Activated naive CD8-positive, alpha-beta T cell treated with anti-CD3 and anti-CD28 coated beads, Interleukin-2, amount 10 ng/mL, durations not matched to agents 7 days and 5 days (primary cell): ENCODE data around the gene CDKN1C. TPM values are rescaled to one million over a fixed set of nuclear protein-coding genes. Genes with fewer than 3 reads are reported as not detected.

Experiments
- ATAC-seq: fragments of 150-1000 bp; cut with Tn5 transposase; one replicate; pipeline ENCODE4 v1.10.0; 2021; ENCODE audit warnings: low read depth, moderate library complexity
- POLR2A ChIA-PET: fragments of 350-600 bp; sonication (Branson Sonifier 250); formaldehyde crosslinking; loops from one replicate; lab custom pipeline; 2021; ENCODE audit warnings: antibody characterized with exemption; lab: Charles Lee
- DNase-seq: peaks from one replicate; pipeline ENCODE4 v3.0.0; 2021
- H3K27ac Mint-ChIP-seq: one replicate; pipeline ENCODE4 v1.8.0; 2022; ENCODE audit warnings: mild to moderate bottlenecking, mixed read lengths
- H3K27me3 Mint-ChIP-seq: one replicate; pipeline ENCODE4 v1.8.0; 2022; ENCODE audit warnings: mild to moderate bottlenecking, moderate library complexity, mixed read lengths
- H3K36me3 Mint-ChIP-seq: one replicate; pipeline ENCODE4 v1.8.0; 2021; ENCODE audit warnings: mild to moderate bottlenecking, mixed read lengths
- H3K4me1 Mint-ChIP-seq: one replicate; pipeline ENCODE4 v1.8.0; 2021; ENCODE audit warnings: mixed read lengths
- H3K4me3 Mint-ChIP-seq: one replicate; pipeline ENCODE4 v1.8.0; 2022; ENCODE audit warnings: mild to moderate bottlenecking, moderate library complexity, mixed read lengths
- H3K9me3 Mint-ChIP-seq: one replicate; pipeline ENCODE4 v1.8.0; 2021; ENCODE audit warnings: mixed read lengths
- total RNA-seq, 2 experiments: library from RNA; stranded (reverse); gene quantifications; one replicate each; pipeline ENCODE4 v1.2.3, GENCODE V29; 2021

Gene CDKN1C
- total RNA-seq, 2 experiments from 2014 or later: 2.9 to 3.1 TPM

- H3K36me3 Mint-ChIP-seq: no peaks in the 10 kb centered on the region
- peaks cover 16% of the 10 kb centered on the region for H3K27me3 Mint-ChIP-seq
- POLR2A ChIA-PET: interaction anchor here (0.6 kb wide), 1 partner anchor 437 kb away, joined by 3 read pairs; no protein-coding TSS in a partner anchor
- no peaks in the 10 kb centered on the region for H3K4me1 Mint-ChIP-seq
- no peak for ATAC-seq
- DNase-seq: no peak
- no peak overlapping the region for H3K4me3 Mint-ChIP-seq
- no peak overlapping the region for H3K27ac Mint-ChIP-seq
- no peaks in the 10 kb centered on the region for H3K9me3 Mint-ChIP-seq
These were observed 6.8 kb downstream of the CDKN1C start for GRCh38 chr11:2878782-2879181.

DNA sequence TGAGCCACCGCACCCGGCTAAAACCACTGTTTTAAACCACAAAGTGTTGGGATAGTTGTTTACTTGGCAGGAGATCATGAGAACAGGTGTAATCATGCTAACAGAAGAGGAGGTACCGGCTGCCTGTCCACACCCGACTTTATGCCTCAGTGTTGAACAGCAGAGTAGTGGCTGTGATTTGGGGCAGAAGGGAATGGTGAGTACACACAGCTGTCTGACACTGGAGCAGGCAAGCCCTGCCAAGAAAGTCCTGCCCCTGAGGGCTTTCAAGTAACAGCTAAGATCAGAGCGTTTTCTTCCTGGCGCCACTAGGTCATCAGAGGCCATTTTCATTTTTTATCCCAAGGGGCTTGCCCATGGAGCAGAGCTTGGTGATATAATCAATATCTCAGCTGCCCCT is 8.1 kb downstream of the CDKN1C start:
- Mint-ChIP-seq H3K4me3 (no peak overlapping the region), H3K9me3 (no peaks in the 10 kb centered on the region), H3K27me3 (peaks cover 6% of the 10 kb centered on the region), H3K27ac (no peak overlapping the region), H3K36me3 (no peaks in the 10 kb centered on the region), H3K4me1 (no peaks in the 10 kb centered on the region)
- DNase-seq (no peak), ATAC-seq (no peak)
- POLR2A ChIA-PET: no interaction called here

DNA sequence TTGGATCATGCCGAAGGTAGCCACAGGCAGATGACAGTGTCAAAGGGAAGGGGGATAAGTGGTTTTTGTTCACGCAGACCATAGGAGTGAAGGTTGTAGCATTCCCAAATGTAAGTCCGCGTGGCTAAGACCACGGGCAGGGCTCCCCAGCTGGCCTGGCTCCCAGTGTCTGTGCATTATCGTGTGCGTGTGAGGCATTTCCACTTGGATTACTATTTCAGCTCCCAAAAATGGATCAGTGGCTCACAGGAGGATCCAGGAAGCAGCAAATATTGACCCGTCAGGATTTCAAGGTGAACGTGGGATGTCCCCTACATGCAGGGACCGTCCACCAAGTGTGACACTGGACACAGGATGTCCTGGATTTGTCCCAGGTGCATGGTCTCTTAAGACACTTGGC is 10.6 kb downstream of the CDKN1C start:
- Mint-ChIP-seq H3K9me3 (no peaks in the 10 kb centered on the region), H3K36me3 (no peaks in the 10 kb centered on the region), H3K27me3 (peaks cover 20% of the 10 kb centered on the region), H3K27ac (no peak overlapping the region), H3K4me1 (peaks cover 7% of the 10 kb centered on the region), H3K4me3 (no peak overlapping the region)
- POLR2A ChIA-PET: no interaction called here
- ATAC-seq (no peak), DNase-seq (no peak)

DNA sequence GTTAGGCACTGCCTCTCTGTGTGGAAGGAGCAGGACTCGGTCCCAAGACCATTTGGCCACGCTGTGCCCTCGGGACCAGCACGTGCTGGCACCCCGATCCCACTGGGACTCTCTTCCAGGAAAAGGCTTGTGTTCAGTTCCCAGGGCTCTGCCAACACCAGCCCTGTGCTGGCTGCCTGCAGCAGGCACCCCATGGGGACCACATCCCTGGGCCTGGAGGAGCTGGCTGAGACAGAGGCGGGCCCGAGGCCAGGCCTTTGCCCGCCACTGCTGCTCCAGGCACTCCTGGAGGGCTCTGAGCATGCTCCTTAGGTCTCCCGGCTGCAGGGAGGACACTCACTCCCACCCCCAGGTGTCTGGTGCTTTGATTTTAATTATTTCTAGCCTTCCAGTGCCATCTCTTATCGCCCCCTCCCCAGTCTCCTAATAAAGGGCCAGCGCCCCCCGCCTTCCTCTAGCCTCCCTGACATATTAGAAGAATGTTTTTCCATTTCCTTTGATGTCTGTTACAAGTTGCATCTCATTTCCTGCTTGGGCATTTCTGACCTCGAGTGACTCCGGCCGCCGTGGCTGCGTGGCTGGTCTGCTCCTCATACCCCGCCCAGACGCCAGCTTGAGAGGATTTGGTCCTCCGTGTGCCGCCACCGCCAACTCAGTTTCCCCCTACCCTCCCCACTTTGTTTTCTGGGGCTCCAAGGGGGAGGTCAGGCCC is 14.4 kb downstream of the CDKN1C start:
- no peak for ATAC-seq

GRCh38 chr11:2870460-2870859 is 15.1 kb downstream of the CDKN1C start:
- H3K4me3 Mint-ChIP-seq: no peak overlapping the region
- no peak for DNase-seq
- no peaks in the 10 kb centered on the region for H3K36me3 Mint-ChIP-seq
- peak; percentile 19 for ATAC-seq
- H3K27ac Mint-ChIP-seq: no peak overlapping the region
- H3K9me3 Mint-ChIP-seq: no peaks in the 10 kb centered on the region
- peaks cover 48% of the 10 kb centered on the region for H3K27me3 Mint-ChIP-seq
- POLR2A ChIA-PET: no interaction called here
- H3K4me1 Mint-ChIP-seq: peaks cover 9% of the 10 kb centered on the region

More for the DNA sequence above, 14.4 kb downstream of the CDKN1C start:
- POLR2A ChIA-PET: no interaction called here
- H3K9me3 Mint-ChIP-seq: no peaks in the 10 kb centered on the region
- no peak overlapping the region for H3K27ac Mint-ChIP-seq
- no peaks in the 10 kb centered on the region for H3K36me3 Mint-ChIP-seq
- H3K27me3 Mint-ChIP-seq: peaks cover 46% of the 10 kb centered on the region
- no peak overlapping the region for H3K4me3 Mint-ChIP-seq
- no peak for DNase-seq
- peaks cover 9% of the 10 kb centered on the region for H3K4me1 Mint-ChIP-seq

GRCh38 chr11:2869561-2870427 is 15.8 kb downstream of the CDKN1C start:
- peaks cover 49% of the 10 kb centered on the region for H3K27me3 Mint-ChIP-seq
- POLR2A ChIA-PET: no interaction called here

DNA sequence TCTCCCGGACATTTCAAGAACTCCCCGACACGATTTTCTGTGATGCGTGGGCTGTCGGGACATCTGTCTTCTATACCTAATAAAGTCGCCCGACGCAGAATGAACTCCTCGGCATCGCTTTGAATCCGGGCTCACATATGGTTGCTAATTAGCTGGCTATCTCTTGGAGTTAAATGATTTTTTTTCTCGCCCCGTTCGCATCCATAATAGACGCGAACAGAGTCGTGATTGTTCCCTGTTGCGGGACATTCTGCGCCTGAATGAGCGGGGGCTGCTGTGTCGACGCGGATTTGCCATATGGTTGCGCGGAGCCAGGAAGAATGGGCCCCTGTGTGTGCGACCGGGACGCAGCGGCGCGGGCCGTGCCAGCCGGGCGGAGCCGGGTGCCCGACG is 16.4 kb downstream of the CDKN1C start:
- POLR2A ChIA-PET: no interaction called here
- no peaks in the 10 kb centered on the region for H3K36me3 Mint-ChIP-seq
- no peak overlapping the region for H3K4me3 Mint-ChIP-seq
- H3K4me1 Mint-ChIP-seq: peaks cover 9% of the 10 kb centered on the region
- H3K9me3 Mint-ChIP-seq: no peaks in the 10 kb centered on the region
- DNase-seq (no peak), ATAC-seq (no peak)
- peaks cover 54% of the 10 kb centered on the region for H3K27me3 Mint-ChIP-seq
- no peak overlapping the region for H3K27ac Mint-ChIP-seq

More at GRCh38 chr11:2869561-2870427, 15.8 kb downstream of the CDKN1C start:
- Mint-ChIP-seq H3K27ac (no peak overlapping the region), H3K4me1 (peaks cover 9% of the 10 kb centered on the region), H3K36me3 (no peaks in the 10 kb centered on the region), H3K9me3 (no peaks in the 10 kb centered on the region), H3K4me3 (no peak overlapping the region)
- DNase-seq (no peak), ATAC-seq (no peak)

DNA sequence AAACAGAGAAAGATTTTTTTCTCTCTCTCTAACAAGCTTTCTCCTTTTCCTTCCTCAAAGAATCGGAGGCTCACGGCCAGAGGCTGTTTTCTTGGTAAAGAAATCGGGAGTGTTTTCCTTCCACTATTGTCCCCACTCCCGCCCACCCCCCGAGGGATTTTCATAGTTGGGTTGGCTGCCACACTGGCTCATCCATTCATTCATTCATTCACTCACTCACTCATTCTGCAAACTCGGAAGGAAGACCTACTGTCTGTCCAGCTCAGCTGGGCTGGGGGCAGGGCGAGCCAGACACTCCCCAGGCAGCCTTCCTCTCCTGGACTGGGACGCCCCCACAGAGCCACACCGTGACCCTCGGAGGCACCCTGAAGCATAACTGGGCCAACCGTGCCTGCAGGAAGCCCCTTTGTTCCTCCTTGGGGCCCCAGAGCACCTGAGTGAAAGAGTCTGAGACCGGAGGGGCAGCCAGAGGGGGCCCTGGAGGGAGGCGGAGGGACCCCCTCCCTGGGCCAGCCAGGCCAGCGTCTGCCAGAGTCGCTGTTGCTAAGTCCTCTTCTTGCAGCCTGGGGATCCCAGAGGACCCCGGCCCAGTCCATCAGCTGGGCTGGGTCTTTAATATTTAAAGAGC is 17.0 kb downstream of the CDKN1C start:
- no peak for DNase-seq
- no peak for ATAC-seq
- Mint-ChIP-seq H3K4me3 (peak overlapping the region; percentile 48), H3K27me3 (peaks cover 59% of the 10 kb centered on the region), H3K36me3 (no peaks in the 10 kb centered on the region), H3K9me3 (no peaks in the 10 kb centered on the region), H3K4me1 (peaks cover 9% of the 10 kb centered on the region), H3K27ac (no peak overlapping the region)
- POLR2A ChIA-PET: no interaction called here

DNA sequence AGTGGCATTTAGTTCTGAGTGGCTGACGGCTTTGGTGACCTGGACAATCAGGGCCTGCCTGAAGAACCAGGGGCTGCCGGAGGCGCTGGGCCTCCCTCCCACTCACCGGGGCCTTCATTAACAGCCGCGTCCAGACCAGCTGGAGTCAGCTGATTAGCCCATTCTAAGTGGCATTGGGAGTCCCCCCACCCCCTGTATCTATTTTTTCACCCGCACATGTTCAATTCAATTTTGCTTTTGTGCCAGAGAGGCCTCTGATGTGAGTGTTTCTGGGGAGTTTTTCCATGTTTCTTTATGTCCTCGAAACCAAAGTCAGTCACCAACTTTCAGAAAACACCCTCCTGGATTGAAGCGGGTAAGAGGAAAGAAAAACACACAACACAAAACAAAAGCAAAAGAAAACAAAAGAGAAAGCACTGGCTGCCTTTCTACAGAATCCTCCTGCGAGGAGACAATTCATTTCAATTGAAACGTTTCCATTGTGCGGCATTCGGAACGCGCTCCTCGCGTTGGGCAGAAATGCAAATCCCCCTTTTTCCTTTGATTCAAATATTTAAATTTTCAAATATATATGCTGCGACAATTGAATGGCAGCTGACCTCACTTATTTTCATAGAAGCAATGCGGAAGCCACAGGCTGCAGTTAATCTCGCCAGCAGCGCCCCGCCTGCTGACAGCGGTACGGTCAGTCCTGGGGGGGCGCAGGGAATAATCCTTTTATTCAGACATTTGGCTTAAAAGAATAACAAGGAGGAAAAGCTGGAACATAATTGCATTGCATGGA is 17.7 kb downstream of the CDKN1C start:
- H3K36me3 Mint-ChIP-seq: no peaks in the 10 kb centered on the region
- peak overlapping the region; percentile 19 for H3K4me3 Mint-ChIP-seq
- no peak overlapping the region for H3K27ac Mint-ChIP-seq
- POLR2A ChIA-PET: no interaction called here
- ATAC-seq: no peak
- H3K4me1 Mint-ChIP-seq: peaks cover 9% of the 10 kb centered on the region
- DNase-seq: no peak
- H3K9me3 Mint-ChIP-seq: no peaks in the 10 kb centered on the region
- peaks cover 65% of the 10 kb centered on the region for H3K27me3 Mint-ChIP-seq

GRCh38 chr11:2867142-2867541 is 18.4 kb downstream of the CDKN1C start:
- Mint-ChIP-seq H3K27me3 (peaks cover 64% of the 10 kb centered on the region), H3K9me3 (no peaks in the 10 kb centered on the region)

DNA sequence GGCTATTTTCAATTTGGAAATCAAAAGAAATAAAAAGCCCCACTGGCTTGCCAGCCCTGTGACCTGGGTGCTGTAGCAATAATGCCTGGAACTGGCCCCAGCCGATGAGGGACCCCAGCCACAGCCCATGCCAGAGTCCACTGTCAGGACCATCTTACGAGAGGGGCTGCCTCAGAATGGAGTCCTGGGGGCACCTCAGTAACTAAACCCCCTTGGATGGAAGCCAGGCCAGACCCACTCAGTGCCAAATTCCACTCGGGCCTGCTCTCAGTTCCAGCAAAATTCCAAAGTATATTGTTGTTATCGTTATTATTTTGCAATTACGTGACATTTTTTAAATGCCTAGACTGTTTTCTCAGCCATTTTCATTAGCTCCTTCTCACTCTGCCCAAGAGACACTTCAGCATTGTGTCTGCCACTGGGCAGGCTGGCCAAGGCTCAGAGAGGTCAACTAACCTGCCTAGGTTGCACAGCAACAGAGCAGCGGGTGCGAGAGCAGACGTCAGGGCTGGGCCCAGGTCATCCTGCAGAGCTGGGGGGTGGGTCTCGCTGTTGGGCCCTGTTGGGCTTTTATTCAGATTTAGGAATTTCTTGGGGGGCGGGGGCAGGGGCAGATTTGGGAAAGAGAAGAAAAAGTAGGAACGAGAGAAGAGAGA is 19.5 kb downstream of the CDKN1C start:
- ATAC-seq: no peak
- H3K27ac Mint-ChIP-seq: no peak overlapping the region
- peaks cover 5% of the 10 kb centered on the region for H3K4me1 Mint-ChIP-seq
- H3K27me3 Mint-ChIP-seq: peaks cover 61% of the 10 kb centered on the region
- no peaks in the 10 kb centered on the region for H3K36me3 Mint-ChIP-seq
- no peak for DNase-seq
- H3K9me3 Mint-ChIP-seq: no peaks in the 10 kb centered on the region
- POLR2A ChIA-PET: no interaction called here
- H3K4me3 Mint-ChIP-seq: no peak overlapping the region

More at GRCh38 chr11:2867142-2867541, 18.4 kb downstream of the CDKN1C start:
- Mint-ChIP-seq H3K4me3 (no peak overlapping the region), H3K4me1 (peaks cover 9% of the 10 kb centered on the region), H3K36me3 (no peaks in the 10 kb centered on the region), H3K27ac (no peak overlapping the region)
- ATAC-seq (no peak), DNase-seq (no peak)
- POLR2A ChIA-PET: no interaction called here

DNA sequence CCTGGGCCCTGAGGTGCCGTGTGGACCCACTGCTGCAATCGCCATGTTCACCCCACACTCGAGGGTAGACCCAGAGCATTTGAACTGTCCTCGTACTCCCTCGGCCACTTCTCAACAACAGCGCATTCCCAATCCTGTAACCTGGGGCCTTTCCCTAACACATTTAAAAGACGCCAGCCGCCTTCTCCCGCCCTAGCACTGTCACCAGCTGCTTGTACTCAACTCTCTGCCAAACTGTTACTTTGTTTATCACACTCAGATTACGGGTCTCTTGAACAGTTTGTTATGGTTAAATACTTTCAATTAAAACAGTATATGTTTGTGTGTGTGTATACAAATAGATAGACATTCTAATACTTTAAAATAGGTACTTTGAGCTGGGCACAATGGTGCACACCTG is 20.7 kb downstream of the CDKN1C start:
- peaks cover 5% of the 10 kb centered on the region for H3K4me1 Mint-ChIP-seq
- POLR2A ChIA-PET: no interaction called here
- no peak overlapping the region for H3K4me3 Mint-ChIP-seq

More for the DNA sequence above, 20.7 kb downstream of the CDKN1C start:
- Mint-ChIP-seq H3K9me3 (no peaks in the 10 kb centered on the region), H3K27me3 (peaks cover 58% of the 10 kb centered on the region), H3K36me3 (no peaks in the 10 kb centered on the region), H3K27ac (no peak overlapping the region)
- ATAC-seq (no peak), DNase-seq (no peak)
